Smooth muscle cell (in vitro differentiated cells): ENCODE measurements around the gene NPIPB6. TPM values are rescaled to one million over a fixed set of nuclear protein-coding genes. Genes with fewer than 3 reads are reported as not detected.

ENCODE experiments used
- DNase-seq: peaks from one replicate; lab custom pipeline; 2025; ENCODE audit not compliant: unreplicated experiment; lab: John Stamatoyannopoulos, UW
- H2AFZ ChIP-seq: fragments of 200-600 bp; sonication (generic); 2 replicates; pipeline ENCODE4 v1.6.0; 2016; ENCODE audit warnings: antibody characterized with exemption, low read depth, mild to moderate bottlenecking
- H3F3A ChIP-seq: fragments of 200-600 bp; sonication (generic); 2 replicates; pipeline ENCODE4 v1.6.0; 2017; ENCODE audit warnings: antibody characterized with exemption, low read depth
- H3K27ac ChIP-seq: fragments of 200-600 bp; sonication (generic); 2 replicates; pipeline ENCODE4 v1.5.1; 2016; ENCODE audit warnings: low read depth, mild to moderate bottlenecking
- H3K27me3 ChIP-seq: fragments of 200-600 bp; sonication (generic); 2 replicates; pipeline ENCODE4 v1.6.1; 2016; ENCODE audit warnings: low read depth, mild to moderate bottlenecking
- H3K36me3 ChIP-seq: fragments of 200-600 bp; sonication (generic); 2 replicates; pipeline ENCODE4 v1.5.1; 2016; ENCODE audit warnings: low read depth
- H3K4me1 ChIP-seq: fragments of 200-600 bp; sonication (generic); 2 replicates; pipeline ENCODE4 v1.5.1; 2016; ENCODE audit warnings: low read depth
- H3K4me2 ChIP-seq: fragments of 200-600 bp; sonication (generic); 2 replicates; pipeline ENCODE4 v1.6.0; 2016; ENCODE audit warnings: mild to moderate bottlenecking
- H3K4me3 ChIP-seq: fragments of 200-600 bp; sonication (generic); 2 replicates; pipeline ENCODE4 v1.5.1; 2016; ENCODE audit warnings: mild to moderate bottlenecking
- H3K79me2 ChIP-seq: fragments of 200-600 bp; sonication (generic); 2 replicates; pipeline ENCODE4 v1.6.0; 2016; ENCODE audit warnings: low read depth, mild to moderate bottlenecking
- H3K9ac ChIP-seq: fragments of 200-600 bp; sonication (generic); 2 replicates; pipeline ENCODE4 v1.6.0; 2016; ENCODE audit warnings: low read depth
- H3K9me3 ChIP-seq: fragments of 200-600 bp; sonication (generic); replicated peaks from 2 replicates; pipeline ENCODE4 v1.5.1; 2016; ENCODE audit warnings: low read depth
- H4K20me1 ChIP-seq: fragments of 200-600 bp; sonication (generic); 2 replicates; pipeline ENCODE4 v1.6.0; 2016; ENCODE audit warnings: low read depth
- WGBS: methylation state at CpG from one replicate; pipeline ENCODE4 v1.1.7; 2016; ENCODE audit warnings: low lambda C conversion rate; 5-methylcytosine and 5-hydroxymethylcytosine counted together
- polyA plus RNA-seq: library from polyadenylated mRNA; unstranded; fragments of >200 nt; fragmentation: Nextera tagmentation; extraction: Ambion mirVana; gene quantifications from 2 replicates; pipeline ENCODE4 v1.2.1, GENCODE V29; 2016
- total RNA-seq: library from RNA; depleted of rRNA; stranded (reverse); fragments of >200 nt; gene quantifications from 2 replicates; pipeline ENCODE4 v1.2.3, GENCODE V29; 2014
- TF ChIP-seq, protein P1 (sequence below): fragments of 200-600 bp; sonication (generic); IDR thresholded peaks from 2 replicates; pipeline ENCODE4 v1.5.1; 2017; ENCODE audit warnings: borderline replicate concordance, mild to moderate bottlenecking, antibody characterized with exemption; ENCODE audit not compliant: insufficient read depth, poor library complexity, severe bottlenecking

NPIPB6 gene
- total and polyA plus RNA-seq, 2 experiments from 2014 or later, result 0.17 to 0.22 TPM

DNA sequence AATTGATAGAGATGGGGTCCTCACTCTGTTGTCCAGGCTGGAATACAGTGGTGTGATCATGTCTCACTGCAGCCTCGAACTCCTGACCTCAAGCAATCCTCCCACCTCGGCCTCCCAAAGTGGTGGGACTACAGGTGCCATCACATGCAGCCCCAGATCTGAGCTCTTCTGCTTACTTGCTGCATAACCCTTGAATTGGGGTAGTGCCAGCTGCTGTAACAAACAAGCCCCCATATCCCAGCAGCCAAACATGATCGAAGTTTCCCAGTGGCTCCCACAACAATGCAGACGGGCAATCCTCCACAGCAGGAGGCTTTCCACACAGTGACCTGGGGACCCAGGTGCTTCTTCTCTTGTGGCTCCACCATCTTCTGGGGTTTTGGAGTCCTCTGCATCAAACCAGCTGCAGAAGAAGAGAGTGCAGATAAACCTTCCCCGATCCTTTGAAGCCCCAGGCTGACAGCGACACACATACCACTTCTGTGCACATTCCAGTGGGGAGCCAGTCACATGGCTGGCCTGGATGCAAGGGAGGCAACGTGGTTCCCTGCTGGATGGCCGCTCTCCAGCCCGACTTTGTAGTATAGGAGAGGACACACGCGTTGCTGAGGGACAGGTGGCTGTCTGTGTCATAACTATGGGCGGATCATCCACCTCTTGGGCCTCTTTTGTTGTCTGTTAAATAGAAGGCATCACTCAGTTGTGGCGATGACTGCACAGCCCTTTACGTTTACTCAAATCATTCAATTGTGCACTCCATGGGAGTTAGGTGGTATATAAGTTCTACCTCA, 54.3 kb downstream of the NPIPB6 start:
- no peaks in the 10 kb centered on the region for H3K36me3 ChIP-seq
- no peak overlapping the region for H2AFZ ChIP-seq
- H3K27ac ChIP-seq, result no peak overlapping the region
- TF ChIP-seq, protein P1, sequence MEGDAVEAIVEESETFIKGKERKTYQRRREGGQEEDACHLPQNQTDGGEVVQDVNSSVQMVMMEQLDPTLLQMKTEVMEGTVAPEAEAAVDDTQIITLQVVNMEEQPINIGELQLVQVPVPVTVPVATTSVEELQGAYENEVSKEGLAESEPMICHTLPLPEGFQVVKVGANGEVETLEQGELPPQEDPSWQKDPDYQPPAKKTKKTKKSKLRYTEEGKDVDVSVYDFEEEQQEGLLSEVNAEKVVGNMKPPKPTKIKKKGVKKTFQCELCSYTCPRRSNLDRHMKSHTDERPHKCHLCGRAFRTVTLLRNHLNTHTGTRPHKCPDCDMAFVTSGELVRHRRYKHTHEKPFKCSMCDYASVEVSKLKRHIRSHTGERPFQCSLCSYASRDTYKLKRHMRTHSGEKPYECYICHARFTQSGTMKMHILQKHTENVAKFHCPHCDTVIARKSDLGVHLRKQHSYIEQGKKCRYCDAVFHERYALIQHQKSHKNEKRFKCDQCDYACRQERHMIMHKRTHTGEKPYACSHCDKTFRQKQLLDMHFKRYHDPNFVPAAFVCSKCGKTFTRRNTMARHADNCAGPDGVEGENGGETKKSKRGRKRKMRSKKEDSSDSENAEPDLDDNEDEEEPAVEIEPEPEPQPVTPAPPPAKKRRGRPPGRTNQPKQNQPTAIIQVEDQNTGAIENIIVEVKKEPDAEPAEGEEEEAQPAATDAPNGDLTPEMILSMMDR, result no peak
- 90% methylated on average over 14 of the region's 14 CpGs for WGBS
- H3K9me3 ChIP-seq, result no peaks in the 10 kb centered on the region
- H3K9ac ChIP-seq, result no peak overlapping the region
- H3K27me3 ChIP-seq, result no peaks in the 10 kb centered on the region
- no peaks in the 10 kb centered on the region for H3K4me1 ChIP-seq
- H3K79me2 ChIP-seq, result no peaks in the 10 kb centered on the region
- no peaks in the 10 kb centered on the region for H3F3A ChIP-seq
- H3K4me3 ChIP-seq, result no peak overlapping the region
- no peak for DNase-seq
- no peak overlapping the region for H3K4me2 ChIP-seq
- H4K20me1 ChIP-seq, result peaks cover 15% of the 10 kb centered on the region

DNA sequence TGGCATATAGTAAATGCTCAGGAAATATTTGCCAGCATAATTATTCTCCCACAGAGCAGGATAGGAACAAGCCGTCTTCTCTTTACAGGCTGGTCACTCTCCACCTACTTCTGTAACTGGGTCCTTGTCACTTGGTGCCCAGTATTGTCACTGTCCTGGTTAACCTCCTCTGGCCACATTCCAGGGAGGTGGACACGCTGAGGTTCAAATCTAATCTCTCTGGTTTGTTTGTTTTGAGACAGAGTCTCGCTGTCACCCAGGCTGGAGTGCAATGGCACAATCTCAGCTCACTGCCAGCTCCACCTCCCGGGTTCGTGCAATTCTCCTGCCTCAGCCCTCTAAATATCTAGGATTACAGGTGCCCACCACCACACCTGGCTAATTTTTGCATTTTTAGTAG, 55.4 kb downstream of the NPIPB6 start:
- Histone ChIP-seq H3F3A (no peaks in the 10 kb centered on the region), H3K9me3 (no peaks in the 10 kb centered on the region), H3K4me2 (no peak overlapping the region), H4K20me1 (peaks cover 16% of the 10 kb centered on the region), H3K4me1 (no peaks in the 10 kb centered on the region), H3K9ac (no peak overlapping the region), H3K4me3 (no peak overlapping the region), H3K36me3 (no peaks in the 10 kb centered on the region), H2AFZ (no peak overlapping the region), H3K27ac (no peak overlapping the region), H3K27me3 (no peaks in the 10 kb centered on the region), H3K79me2 (no peaks in the 10 kb centered on the region)
- DNase-seq, result no peak
- WGBS, result 83% methylated on average over 5 of the region's 5 CpGs
- TF ChIP-seq, protein P1, result no peak

DNA sequence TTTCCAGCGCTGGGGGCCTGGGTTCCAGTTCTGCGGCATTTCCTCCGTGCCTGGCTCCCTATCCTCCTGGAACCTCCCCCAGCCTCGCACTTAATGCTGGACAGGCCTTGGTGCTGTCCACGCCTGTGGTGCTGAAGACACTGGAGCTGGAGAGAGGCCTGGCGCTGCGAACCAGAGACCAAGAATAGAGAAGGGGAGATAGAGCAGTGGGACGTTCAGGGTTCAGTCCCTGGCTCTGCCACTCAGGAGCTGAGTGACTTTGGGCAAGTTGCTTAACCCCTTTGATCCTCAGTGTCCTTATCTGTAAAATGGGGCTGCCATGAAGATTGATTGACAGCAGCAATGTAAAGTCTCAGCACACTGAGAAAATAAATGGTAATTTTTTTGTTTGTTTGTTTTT, 59.1 kb downstream of the NPIPB6 start:
- H2AFZ ChIP-seq, result no peak overlapping the region
- no peak overlapping the region for H3K27ac ChIP-seq
- peak; percentile 12 for DNase-seq
- no peaks in the 10 kb centered on the region for H3K27me3 ChIP-seq
- H3K79me2 ChIP-seq, result no peaks in the 10 kb centered on the region
- no peak overlapping the region for H3K9ac ChIP-seq
- H3F3A ChIP-seq, result no peaks in the 10 kb centered on the region
- TF ChIP-seq, protein P1, result no peak
- no peaks in the 10 kb centered on the region for H3K36me3 ChIP-seq
- H3K4me3 ChIP-seq, result no peak overlapping the region
- H3K4me2 ChIP-seq, result no peak overlapping the region
- H4K20me1 ChIP-seq, result peaks cover 32% of the 10 kb centered on the region
- 78% methylated on average over 8 of the region's 8 CpGs for WGBS
- H3K4me1 ChIP-seq, result no peaks in the 10 kb centered on the region
- no peaks in the 10 kb centered on the region for H3K9me3 ChIP-seq

DNA sequence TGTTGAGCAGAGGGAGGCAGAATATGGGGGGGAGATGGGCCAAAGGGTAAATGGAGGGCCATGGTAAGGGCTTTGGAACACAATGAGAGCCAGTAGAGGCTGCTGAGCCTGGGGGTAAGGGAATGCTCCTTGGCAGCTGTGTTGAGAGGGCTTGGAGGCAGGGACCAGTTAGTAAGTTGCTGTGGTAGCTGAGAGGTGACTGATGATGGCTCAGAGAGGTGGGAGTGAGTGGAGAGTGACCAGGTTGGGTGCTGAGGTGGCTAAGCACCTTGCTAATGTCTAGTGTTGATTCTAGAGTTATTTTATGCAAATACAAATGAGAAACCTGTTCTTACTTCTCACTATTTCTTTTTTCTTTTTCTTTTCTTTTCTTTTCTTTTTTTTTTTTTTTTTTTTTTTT, 60.2 kb downstream of the NPIPB6 start:
- TF ChIP-seq, protein P1, result no peak

More for the DNA sequence above, 60.2 kb downstream of the NPIPB6 start:
- no peak overlapping the region for H3K9ac ChIP-seq
- H3K36me3 ChIP-seq, result no peaks in the 10 kb centered on the region
- no peak overlapping the region for H3K4me3 ChIP-seq
- H3K9me3 ChIP-seq, result no peaks in the 10 kb centered on the region
- H3K4me1 ChIP-seq, result no peaks in the 10 kb centered on the region
- no peak overlapping the region for H3K4me2 ChIP-seq
- peaks cover 42% of the 10 kb centered on the region for H4K20me1 ChIP-seq
- no peak overlapping the region for H2AFZ ChIP-seq
- H3K79me2 ChIP-seq, result no peaks in the 10 kb centered on the region
- no peak overlapping the region for H3K27ac ChIP-seq
- no peaks in the 10 kb centered on the region for H3F3A ChIP-seq
- no peaks in the 10 kb centered on the region for H3K27me3 ChIP-seq
- DNase-seq, result no peak
